HCT116 (cell line): Measurements from ENCODE around the gene PCDHGA1. TPM values are rescaled to one million over a fixed set of nuclear protein-coding genes. Genes with fewer than 3 reads are reported as not detected.

Experiments used
- ATAC-seq: fragments of 200-7000 bp; cut with Tn5 transposase; 2 replicates; pipeline ENCODE4 v1.9.1; 2020; ENCODE audit warnings: mild to moderate bottlenecking, moderate library complexity
- BruUV-seq: library from RNA; stranded (reverse); fragments of 400-500 nt; replicated peaks from 2 replicates; lab custom pipeline; 2021; lab: Mats Ljungman, UMichigan
- CTCF ChIA-PET: fragments of 300-600 bp; sonication (Branson Sonifier 250); formaldehyde crosslinking; loops from one replicate; lab custom pipeline; 2021; ENCODE audit warnings: antibody characterized with exemption; lab: Charles Lee
- POLR2A ChIA-PET: fragments of 300-600, 350-600 bp; sonication (Branson Sonifier 250); formaldehyde crosslinking; loops from one replicate; lab custom pipeline; 2021; ENCODE audit warnings: antibody characterized with exemption; lab: Charles Lee
- RAD21 ChIA-PET, 2 experiments: fragments of 300-600 bp; sonication (Branson Sonifier 250); formaldehyde crosslinking; loops; one replicate each; lab custom pipeline; 2023; ENCODE audit warnings: low total read pairs in 2 of 2; ENCODE audit not compliant: uncharacterized antibody in 2 of 2, unreplicated experiment in 2 of 2, low non-redundant PET in 1 of 2; lab: Charles Lee
- DNase-seq: peaks from one replicate; pipeline ENCODE4 v3.0.0-alpha.2; 2010; ENCODE audit warnings: low read depth, low spot score
- H2AFZ ChIP-seq: fragments of 200-600 bp; shearing (Covaris generic), sonication (generic); 2 replicates; pipeline ENCODE4 v1.6.1; 2017; ENCODE audit warnings: low read depth, mixed run types, mixed read lengths, antibody characterized with exemption, low read length; ENCODE audit not compliant: poor library complexity, severe bottlenecking
- H3K27ac ChIP-seq: 2 replicates; pipeline ENCODE4 v1.5.1; 2012; ENCODE audit warnings: low read depth, low read length
- H3K27me3 ChIP-seq: fragments of 200-600 bp; sonication (generic); 2 replicates; pipeline ENCODE4 v1.6.1; 2016; ENCODE audit warnings: mixed run types, low read length, mixed read lengths; ENCODE audit not compliant: insufficient read depth
- H3K36me3 ChIP-seq, 2 experiments: fragments of 200-500 bp in 1 of 2; fragments of 200-600 bp in 1 of 2; sonication (Bioruptor generic) in 1 of 2; sonication (generic) in 1 of 2; 2 replicates each; pipeline versions ENCODE4 v1.5.1 to v1.6.1; 2014 to 2016; ENCODE audit warnings: low read length in 2 of 2, inconsistent platforms in 1 of 2, mixed read lengths in 1 of 2, mixed run types in 1 of 2; ENCODE audit not compliant: insufficient read depth in 2 of 2, control insufficient read depth in 1 of 2
- H3K4me1 ChIP-seq, 2 experiments: fragments of 200-600 bp in 1 of 2; sonication (generic) in 1 of 2; 2 replicates each; pipeline versions ENCODE4 v1.5.1 to v1.6.1; 2012 to 2017; ENCODE audit warnings: low read length in 2 of 2, inconsistent platforms in 1 of 2, mild to moderate bottlenecking in 1 of 2, mixed read lengths in 1 of 2, mixed run types in 1 of 2, moderate library complexity in 1 of 2; ENCODE audit not compliant: insufficient read depth in 2 of 2, control insufficient read depth in 1 of 2
- H3K4me2 ChIP-seq: fragments of 200-600 bp; sonication (generic); 2 replicates; pipeline ENCODE4 v1.6.1; 2017; ENCODE audit warnings: mixed run types, low read length, mixed read lengths
- H3K4me3 ChIP-seq, 2 experiments: fragments of 200-600 bp in 1 of 2; sonication (generic) in 1 of 2; replicated peaks in 1 of 2; 2 replicates each; pipeline ENCODE4 v1.5.1; 2011 to 2016; ENCODE audit warnings: low read length in 2 of 2, control low read depth in 1 of 2, low read depth in 1 of 2, mild to moderate bottlenecking in 1 of 2, mixed read lengths in 1 of 2, mixed run types in 1 of 2
- H3K79me2 ChIP-seq: fragments of 200-600 bp; sonication (generic); 2 replicates; pipeline ENCODE4 v1.6.1; 2017; ENCODE audit warnings: mild to moderate bottlenecking, mixed run types, low read length, moderate library complexity, mixed read lengths; ENCODE audit not compliant: insufficient read depth
- H3K9ac ChIP-seq: fragments of 200-600 bp; sonication (generic); 2 replicates; pipeline ENCODE4 v1.6.1; 2016; ENCODE audit warnings: low read length, mixed read lengths
- H3K9me2 ChIP-seq: fragments of 200-600 bp; sonication (generic), shearing (Covaris generic); 2 replicates; pipeline ENCODE4 v1.6.1; 2017; ENCODE audit warnings: mixed run types, mild to moderate bottlenecking, moderate library complexity; ENCODE audit not compliant: insufficient read depth
- H3K9me3 ChIP-seq, 2 experiments: fragments of 200-500 bp in 1 of 2; fragments of 200-600 bp in 1 of 2; sonication (Bioruptor generic) in 1 of 2; sonication (generic) in 1 of 2; 2 replicates each; pipeline ENCODE4 v1.6.1; 2014 to 2017; ENCODE audit warnings: low read length in 2 of 2, mixed read lengths in 2 of 2, inconsistent platforms in 1 of 2, low read depth in 1 of 2, mild to moderate bottlenecking in 1 of 2, mixed run types in 1 of 2, moderate library complexity in 1 of 2; ENCODE audit not compliant: control insufficient read depth in 1 of 2, insufficient read depth in 1 of 2
- H4K20me1 ChIP-seq: fragments of 200-600 bp; sonication (generic), shearing (Covaris generic); 2 replicates; pipeline ENCODE4 v1.6.1; 2017; ENCODE audit warnings: mixed run types, mild to moderate bottlenecking, moderate library complexity; ENCODE audit not compliant: insufficient read depth
- CBX3 ChIP-seq: IDR thresholded peaks from 2 replicates; pipeline ENCODE4 v1.6.1; 2012; ENCODE audit warnings: low read depth
- CEBPB ChIP-seq: IDR thresholded peaks from 2 replicates; pipeline ENCODE4 v1.6.1; 2012; ENCODE audit warnings: low read depth
- ELF1 ChIP-seq: IDR thresholded peaks from 2 replicates; pipeline ENCODE4 v1.6.1; 2012; ENCODE audit warnings: low read depth, borderline replicate concordance
- EZH2 ChIP-seq: fragments of 200-600 bp; sonication (generic); IDR thresholded peaks from 2 replicates; pipeline ENCODE4 v1.6.1; 2017; ENCODE audit warnings: antibody characterized with exemption, mixed run types
- EZH2phosphoT487 ChIP-seq: fragments of 200-600 bp; IDR thresholded peaks from 2 replicates; pipeline ENCODE4 v1.6.1; 2018; ENCODE audit warnings: antibody characterized with exemption, borderline replicate concordance
- FOSL1 ChIP-seq: IDR thresholded peaks from 2 replicates; pipeline ENCODE4 v1.6.1; 2012; ENCODE audit warnings: low read depth
- MAX ChIP-seq: IDR thresholded peaks from 2 replicates; pipeline ENCODE4 v1.6.1; 2012
- POLR2AphosphoS5 ChIP-seq: IDR thresholded peaks from 2 replicates; pipeline ENCODE4 v1.6.1; 2011; ENCODE audit warnings: mild to moderate bottlenecking, low read depth, low read length, moderate library complexity
- RAD21 ChIP-seq: IDR thresholded peaks from 2 replicates; pipeline ENCODE4 v1.6.1; 2012; ENCODE audit warnings: low read depth, mild to moderate bottlenecking
- REST ChIP-seq: IDR thresholded peaks from 2 replicates; pipeline ENCODE4 v1.6.1; 2012; ENCODE audit warnings: low read depth
- SIN3A ChIP-seq: IDR thresholded peaks from 2 replicates; pipeline ENCODE4 v1.6.1; 2012; ENCODE audit warnings: low read depth
- ZNF274 ChIP-seq: fragments of 200-500 bp; sonication (Bioruptor generic); IDR thresholded peaks from 2 replicates; pipeline ENCODE4 v1.6.1; 2014; ENCODE audit warnings: mild to moderate bottlenecking, low read depth, low read length, inconsistent platforms
- intact Hi-C: fragments of 100-400 bp; cut with micrococcal nuclease; formaldehyde crosslinking; loops from 2 replicates; pipeline ENCODE4 v1.10.0; 2022
- total RNA-seq: library from RNA; stranded (reverse); gene quantifications from one replicate; pipeline ENCODE4 v1.2.1, GENCODE V29; 2021; ENCODE audit not compliant: unreplicated experiment
- TF ChIP-seq, protein P1 (sequence below), 3 experiments: fragments of 200-600 bp in 1 of 3; sonication (generic) in 1 of 3; IDR thresholded peaks in 2 of 3; conservative IDR thresholded peaks in 1 of 3; 2 replicates each; pipeline ENCODE4 v1.5.1; 2012 to 2017; ENCODE audit warnings: low read depth in 2 of 3, low read length in 2 of 3, antibody characterized with exemption in 1 of 3, borderline replicate concordance in 1 of 3, control low read depth in 1 of 3, mild to moderate bottlenecking in 1 of 3, mixed read lengths in 1 of 3, mixed run types in 1 of 3, moderate library complexity in 1 of 3; ENCODE audit not compliant: insufficient read depth in 1 of 3

PCDHGA1 gene
- total RNA-seq, 1 experiment from 2014 or later, result 0.05 TPM

GRCh38 chr5:141392429-141393198, 62.3 kb downstream of the PCDHGA1 start, which contains the start of gene PCDHGA8:
PCDHGA8 (plus strand) TSS chr5:141392633; CDS start chr5:141392814, 181 bp downstream.
- H4K20me1 ChIP-seq, result no peaks in the 10 kb centered on the region
- BruUV-seq, result no TSS peak
- ChIA-PET CTCF (interaction anchor here (1.0 to 1.3 kb wide), 2 partner anchors 165 to 172 kb away, joined by 3 read pairs; no protein-coding TSS in a partner anchor), RAD21 (no interaction called here), POLR2A (no interaction called here)
- no peak for TF ChIP-seq CBX3
- TF ChIP-seq, protein P1, sequence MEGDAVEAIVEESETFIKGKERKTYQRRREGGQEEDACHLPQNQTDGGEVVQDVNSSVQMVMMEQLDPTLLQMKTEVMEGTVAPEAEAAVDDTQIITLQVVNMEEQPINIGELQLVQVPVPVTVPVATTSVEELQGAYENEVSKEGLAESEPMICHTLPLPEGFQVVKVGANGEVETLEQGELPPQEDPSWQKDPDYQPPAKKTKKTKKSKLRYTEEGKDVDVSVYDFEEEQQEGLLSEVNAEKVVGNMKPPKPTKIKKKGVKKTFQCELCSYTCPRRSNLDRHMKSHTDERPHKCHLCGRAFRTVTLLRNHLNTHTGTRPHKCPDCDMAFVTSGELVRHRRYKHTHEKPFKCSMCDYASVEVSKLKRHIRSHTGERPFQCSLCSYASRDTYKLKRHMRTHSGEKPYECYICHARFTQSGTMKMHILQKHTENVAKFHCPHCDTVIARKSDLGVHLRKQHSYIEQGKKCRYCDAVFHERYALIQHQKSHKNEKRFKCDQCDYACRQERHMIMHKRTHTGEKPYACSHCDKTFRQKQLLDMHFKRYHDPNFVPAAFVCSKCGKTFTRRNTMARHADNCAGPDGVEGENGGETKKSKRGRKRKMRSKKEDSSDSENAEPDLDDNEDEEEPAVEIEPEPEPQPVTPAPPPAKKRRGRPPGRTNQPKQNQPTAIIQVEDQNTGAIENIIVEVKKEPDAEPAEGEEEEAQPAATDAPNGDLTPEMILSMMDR (IDR thresholded peaks at IDR 0.05 in 2 of 3, conservative IDR thresholded peaks at IDR 0.05 in 1 of 3; ENCODE audit: borderline replicate concordance in 1 of 3, insufficient read depth in 1 of 3, low read depth in 2 of 3, low read length in 2 of 3), result peak; percentile 33 to 53 (median 52); a peak in 4 of 6 replicates
- TF ChIP-seq MAX, result peak; percentile 81
- peak; percentile 57 for TF ChIP-seq RAD21
- no peak within 1 kb of the TSS for H2AFZ ChIP-seq
- intact Hi-C loops, result no loop called here
- H3K27ac ChIP-seq, result no peak within 1 kb of the TSS
- H3K36me3 ChIP-seq, result no peaks in the 10 kb centered on the region
- no peak within 1 kb of the TSS for H3K4me2 ChIP-seq
- ATAC-seq (peak; percentile 70), DNase-seq (peak; percentile 21)
- no peaks in the 10 kb centered on the region for H3K9me3 ChIP-seq
- H3K4me1 ChIP-seq, result no peaks in the 10 kb centered on the region
- H3K4me3 ChIP-seq, result no peak within 1 kb of the TSS
- H3K9me2 ChIP-seq, result no peaks in the 10 kb centered on the region
- H3K79me2 ChIP-seq, result no peaks in the 10 kb centered on the region
- H3K9ac ChIP-seq, result no peak within 1 kb of the TSS
- H3K27me3 ChIP-seq, result no peaks in the 10 kb centered on the region

DNA sequence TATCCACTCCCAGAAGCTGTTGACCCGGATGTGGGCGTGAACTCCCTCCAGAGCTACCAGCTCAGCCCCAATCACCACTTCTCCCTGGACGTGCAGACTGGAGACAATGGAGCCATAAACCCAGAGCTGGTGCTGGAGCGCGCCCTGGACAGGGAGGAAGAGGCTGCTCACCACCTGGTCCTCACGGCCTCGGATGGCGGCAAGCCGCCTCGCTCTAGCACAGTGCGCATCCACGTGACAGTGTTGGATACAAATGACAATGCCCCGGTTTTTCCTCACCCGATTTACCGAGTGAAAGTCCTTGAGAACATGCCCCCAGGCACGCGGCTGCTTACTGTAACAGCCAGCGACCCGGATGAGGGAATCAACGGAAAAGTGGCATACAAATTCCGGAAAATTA, 63.0 kb downstream of the PCDHGA1 start:
- no TSS peak for BruUV-seq
- no peaks in the 10 kb centered on the region for H3K9me3 ChIP-seq
- no peak overlapping the region for H2AFZ ChIP-seq
- DNase-seq (no peak), ATAC-seq (no peak)
- no peaks in the 10 kb centered on the region for H3K27me3 ChIP-seq
- H3K9ac ChIP-seq, result no peak overlapping the region
- ChIA-PET CTCF (interaction anchor here (1.3 kb wide), 1 partner anchor 164 kb away, joined by 3 read pairs; no protein-coding TSS in a partner anchor), POLR2A (no interaction called here), RAD21 (no interaction called here)
- no peak overlapping the region for H3K4me2 ChIP-seq
- no peak overlapping the region for H3K4me3 ChIP-seq
- intact Hi-C loops, result no loop called here
- H3K79me2 ChIP-seq, result no peaks in the 10 kb centered on the region
- H4K20me1 ChIP-seq, result no peaks in the 10 kb centered on the region
- H3K36me3 ChIP-seq, result no peaks in the 10 kb centered on the region
- H3K4me1 ChIP-seq, result no peaks in the 10 kb centered on the region
- H3K9me2 ChIP-seq, result no peaks in the 10 kb centered on the region
- H3K27ac ChIP-seq, result no peak overlapping the region
- no peak for TF ChIP-seq SIN3A
- TF ChIP-seq CBX3, result no peak
- no peak for TF ChIP-seq CEBPB
- TF ChIP-seq REST, result no peak
- no peak for TF ChIP-seq MAX
- TF ChIP-seq EZH2phosphoT487, result no peak
- TF ChIP-seq EZH2, result no peak
- TF ChIP-seq ELF1, result no peak
- TF ChIP-seq RAD21, result no peak
- no peak for TF ChIP-seq POLR2AphosphoS5
- no peak for TF ChIP-seq ZNF274
- no peak for TF ChIP-seq FOSL1
